ENCODE data around the gene GPC2.

The GPC2 gene

DNA sequence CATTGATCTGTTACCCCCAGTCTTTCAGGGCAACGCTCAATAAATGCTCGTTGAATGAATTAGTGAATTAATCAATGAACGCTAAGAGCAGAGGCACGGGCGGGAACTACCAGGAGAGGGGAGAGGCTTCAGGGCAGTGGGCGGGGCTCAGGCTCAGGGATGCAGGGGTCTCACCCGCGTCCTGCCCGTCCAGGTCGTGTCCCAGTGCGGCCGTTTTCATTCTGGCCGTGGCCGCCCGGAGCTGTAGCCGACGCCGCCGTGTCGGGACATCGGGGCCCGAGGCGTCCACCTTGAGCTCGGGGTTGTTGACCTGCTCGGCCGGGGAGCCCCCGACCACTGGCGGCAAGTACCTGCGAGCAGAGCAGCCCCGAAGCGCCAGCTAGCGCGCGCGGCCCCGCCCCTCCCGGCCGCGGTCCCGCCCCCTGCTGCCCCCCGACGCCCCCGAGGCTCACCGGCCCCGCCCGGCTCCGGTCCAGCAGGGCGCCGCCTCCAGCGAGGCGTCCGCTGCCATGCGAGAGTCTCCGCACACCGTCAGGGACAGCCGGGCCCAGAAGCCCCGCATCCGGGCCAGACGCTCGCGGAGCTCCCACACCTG is 6.0 kb downstream of the GPC2 start:
- DNase-seq (ENCODE audit: insufficient read length, low spot score): no peak
- FAIRE-seq: no peak

DNA sequence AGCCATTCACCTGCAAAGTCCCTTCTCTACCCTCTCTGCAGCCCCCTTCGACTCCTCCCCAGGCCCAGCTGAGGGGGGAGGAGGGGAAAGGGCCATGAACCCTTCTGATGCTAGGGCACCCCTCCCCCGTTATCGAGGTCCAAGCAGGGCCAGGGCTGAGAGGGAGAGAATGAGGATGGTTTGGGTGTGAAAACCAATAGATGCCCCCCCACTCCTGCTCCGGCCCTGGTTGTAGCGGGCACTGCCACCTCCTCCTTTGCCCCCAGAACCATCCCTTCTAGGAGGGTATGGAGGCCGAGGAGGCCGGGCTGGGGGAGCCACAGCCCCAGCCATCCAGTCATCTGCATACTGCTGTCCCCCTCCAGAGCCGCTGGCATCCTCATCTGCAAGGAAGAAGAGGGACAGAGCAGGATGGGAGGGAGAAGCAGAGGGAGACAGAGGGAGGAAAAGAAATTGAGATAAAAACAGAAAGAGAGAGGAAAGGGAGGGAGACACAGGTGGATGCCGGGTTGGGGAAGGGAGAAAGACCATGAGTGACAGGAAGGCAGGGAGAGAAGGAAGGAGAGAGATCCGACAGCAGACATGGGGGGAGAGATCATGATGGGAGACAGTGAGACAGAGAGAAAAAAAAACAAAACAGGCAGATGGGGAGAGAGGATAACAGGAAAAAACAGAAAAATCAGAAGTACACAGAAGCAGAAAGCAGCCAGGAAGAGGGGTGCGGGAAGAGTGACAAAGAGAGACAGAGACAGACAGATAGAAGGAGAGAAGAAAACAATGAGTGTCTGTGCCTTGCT is 6.9 kb downstream of the GPC2 start:
- DNase-seq (ENCODE audit: insufficient read length, low spot score) (no peak), FAIRE-seq (no peak)

DNA sequence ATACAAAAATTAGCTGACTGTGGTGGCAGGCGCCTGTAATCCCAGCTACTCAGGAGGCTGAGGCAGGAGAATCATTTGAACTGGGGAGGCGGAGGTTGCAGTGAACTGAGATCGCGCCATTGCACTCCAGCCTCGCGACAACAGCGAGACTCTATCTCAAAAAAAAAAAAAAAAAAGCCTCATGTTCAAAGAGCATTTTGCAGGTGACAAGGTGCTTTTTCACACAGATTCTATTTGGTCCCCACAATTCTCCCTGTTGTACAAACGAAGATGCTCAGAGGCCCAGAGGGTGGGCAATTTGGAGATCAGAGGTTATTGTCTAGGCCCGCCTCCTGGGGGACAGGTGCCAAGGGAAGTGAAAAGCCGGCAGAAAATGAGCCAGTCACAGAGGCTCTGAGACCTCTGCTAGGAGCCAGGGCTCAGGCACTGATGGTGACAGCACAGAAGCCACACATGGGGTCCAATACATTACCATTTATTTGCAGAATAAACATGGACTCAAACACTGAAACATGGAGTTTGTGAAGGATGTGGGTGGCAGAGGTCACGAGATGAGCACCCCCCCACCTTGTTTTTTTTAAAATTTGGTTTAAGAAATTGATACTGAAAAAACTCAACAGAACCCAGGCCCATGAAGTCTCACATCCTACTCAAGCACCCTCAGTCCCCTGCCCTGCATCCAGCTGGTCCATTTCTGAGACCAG is 7.9 kb downstream of the GPC2 start:
- DNase-seq (ENCODE audit: insufficient read length, low spot score) (no peak), FAIRE-seq (peak; percentile 4)

DNA sequence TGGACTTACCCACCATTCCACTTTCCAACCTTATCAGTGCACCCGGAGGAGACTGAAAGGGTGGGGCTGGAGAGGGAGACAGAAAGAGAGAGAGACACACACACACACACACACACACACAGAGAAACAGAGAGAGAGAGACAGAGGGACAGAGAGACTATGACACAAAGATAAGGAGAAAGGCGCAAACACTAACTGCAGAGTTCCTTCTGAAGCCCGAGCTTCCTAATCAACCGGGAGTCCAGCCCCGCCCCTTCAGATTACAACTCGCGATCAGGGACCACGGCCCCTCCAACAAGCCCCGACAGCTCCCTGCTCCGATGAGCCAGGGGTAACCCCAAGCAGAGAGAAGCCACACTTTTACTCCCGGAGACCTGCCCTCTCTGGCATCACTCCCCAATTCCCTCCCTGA is 9.3 kb downstream of the GPC2 start:
- no peak for FAIRE-seq
- no peak for DNase-seq (ENCODE audit: insufficient read length, low spot score)

DNA sequence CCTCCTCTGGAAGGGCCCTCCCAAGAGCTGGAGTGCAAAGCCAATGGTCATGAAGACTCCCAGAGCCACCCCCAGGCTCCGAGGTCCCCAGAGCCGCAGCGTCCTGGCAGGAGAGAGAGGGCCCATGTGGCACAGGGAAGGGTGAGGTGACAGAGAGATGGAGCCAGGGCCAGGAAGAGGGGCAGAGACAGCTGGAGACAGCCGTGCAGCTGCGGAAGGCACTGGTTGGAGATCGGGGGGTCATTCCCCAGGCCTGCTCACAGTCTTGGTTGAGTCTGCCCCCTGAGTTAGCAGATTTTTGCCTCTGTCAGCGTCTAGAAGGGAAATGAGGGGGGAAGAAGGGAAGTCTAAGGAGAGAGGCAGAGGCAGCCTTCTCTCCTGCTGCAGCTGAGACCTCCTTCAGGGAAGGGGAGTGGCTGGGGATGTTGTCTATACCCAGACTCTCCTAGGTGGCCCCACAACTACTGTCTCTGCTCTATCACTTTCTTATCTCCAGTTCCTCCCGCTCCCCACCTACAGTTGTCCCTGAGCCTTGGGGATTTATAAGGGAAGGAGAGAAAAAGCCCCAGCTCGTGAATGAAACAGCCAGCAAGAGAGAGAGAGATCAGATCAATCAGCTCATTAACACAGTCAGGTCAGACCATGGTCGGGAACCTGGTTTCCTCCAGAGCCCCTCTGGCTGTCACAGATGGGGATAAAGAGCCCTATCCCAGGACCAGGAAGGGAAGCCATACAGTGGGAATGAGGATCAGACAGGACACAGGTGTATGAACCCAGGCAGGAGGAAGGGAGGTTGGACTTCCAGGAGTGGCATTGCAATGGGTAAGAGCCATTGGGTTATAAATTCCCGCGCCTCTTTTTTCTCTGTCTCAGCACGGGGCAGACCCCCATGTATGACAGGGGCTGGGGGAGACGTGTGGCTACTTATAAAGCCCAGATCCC is 9.9 kb downstream of the GPC2 start:
- DNase-seq (ENCODE audit: insufficient read length, low spot score) (no peak), FAIRE-seq (no peak)

DNA sequence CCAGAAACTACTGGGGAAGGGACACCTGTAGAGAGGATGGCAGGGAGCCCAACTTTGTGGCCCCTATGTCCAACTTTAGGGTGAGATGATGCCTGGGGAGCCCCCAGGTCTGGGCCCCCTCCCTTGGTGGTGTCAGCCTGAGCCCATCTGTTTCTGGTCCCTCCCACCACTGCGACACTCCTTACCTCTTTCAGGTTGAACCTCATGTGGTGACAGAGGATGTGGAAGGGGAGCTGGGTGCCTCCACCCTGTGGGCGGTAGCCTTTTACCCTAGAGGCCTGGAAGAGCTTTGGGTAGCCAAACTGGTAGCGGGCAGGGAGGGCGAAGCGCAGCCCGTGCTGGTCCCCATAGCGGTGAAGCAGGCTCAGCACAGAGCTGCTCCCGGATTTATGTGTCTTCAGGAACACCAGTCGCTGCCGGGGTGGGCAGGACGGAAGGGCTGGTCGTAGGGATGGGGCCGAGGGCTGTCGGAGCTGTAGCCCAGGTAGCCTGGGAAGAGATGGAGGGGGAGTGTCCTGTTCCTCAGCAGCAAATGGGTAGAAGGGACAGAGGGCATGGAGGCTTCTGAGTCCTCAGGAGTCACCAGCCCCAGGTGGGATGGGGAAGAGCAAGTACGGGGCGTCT is 10.8 kb downstream of the GPC2 start:
- FAIRE-seq (no peak), DNase-seq (ENCODE audit: insufficient read length, low spot score) (no peak)

DNA sequence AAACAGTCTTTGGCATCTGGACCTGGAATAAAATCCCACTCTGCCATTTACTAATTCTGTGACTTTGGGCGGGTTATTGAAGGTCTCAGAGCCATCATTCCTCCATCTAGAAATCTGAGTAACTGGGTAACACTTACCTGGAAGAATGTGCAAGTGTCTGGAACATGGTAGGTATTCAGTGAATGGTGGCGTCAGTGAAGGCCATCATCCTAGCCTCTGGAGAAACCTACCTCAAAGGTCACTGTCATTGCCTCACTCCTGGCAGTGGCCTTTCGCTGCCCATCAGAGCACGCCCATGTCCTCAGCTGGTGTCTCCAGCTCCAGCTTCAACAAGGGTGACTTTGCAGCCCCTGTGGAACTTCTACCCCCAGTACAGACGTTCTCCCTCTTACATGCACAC is 13.3 kb downstream of the GPC2 start:
- no peak for FAIRE-seq
- no peak for DNase-seq (ENCODE audit: insufficient read length, low spot score)

DNA sequence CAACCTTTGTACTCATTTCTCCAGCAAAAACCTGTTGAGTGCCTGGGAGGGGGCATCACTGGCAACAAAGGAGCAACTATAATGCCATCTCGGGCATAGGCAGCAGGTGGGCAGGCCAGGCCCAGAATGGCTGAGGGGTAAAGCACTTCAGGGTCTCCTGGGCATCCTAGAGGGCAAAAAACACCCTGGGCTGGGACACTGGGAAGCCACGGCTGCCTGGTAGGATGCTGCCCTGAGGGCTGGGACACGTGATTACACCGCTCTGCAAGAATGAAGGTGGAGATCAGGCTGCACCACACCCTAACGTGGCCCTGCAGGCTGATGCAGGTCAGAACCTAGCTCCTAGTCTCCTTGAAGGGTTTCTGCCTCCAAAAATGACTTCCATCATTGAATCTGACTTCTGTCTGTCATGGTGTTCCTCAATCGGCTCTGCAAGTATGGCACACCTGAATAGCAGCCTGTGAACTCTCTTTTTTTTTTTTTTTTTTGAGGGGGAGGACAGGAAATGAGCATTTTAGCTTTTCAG is 14.1 kb downstream of the GPC2 start:
- DNase-seq (ENCODE audit: insufficient read length, low spot score) (no peak), FAIRE-seq (no peak)

DNA sequence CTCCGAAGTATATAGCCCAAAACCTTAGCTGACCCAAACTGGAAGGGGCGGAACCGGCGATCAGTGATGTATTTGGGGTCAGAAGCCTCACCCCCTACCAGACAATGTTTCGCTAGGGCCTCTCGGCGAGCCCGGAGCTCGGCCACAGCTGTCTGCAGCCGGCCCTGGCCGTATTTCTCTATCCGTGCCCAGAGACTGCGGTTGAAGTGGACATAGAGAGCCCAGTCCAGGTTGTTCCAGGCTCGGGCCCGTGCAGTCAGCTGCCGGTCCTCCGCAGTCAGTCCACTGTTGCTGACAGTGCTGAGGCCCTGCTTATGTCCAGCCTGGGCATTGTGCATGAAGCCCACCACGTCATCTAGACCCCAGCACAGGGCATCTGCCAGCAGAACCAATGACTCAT is 17.1 kb downstream of the GPC2 start:
- FAIRE-seq: no peak
- no peak for DNase-seq (ENCODE audit: insufficient read length, low spot score)

DNA sequence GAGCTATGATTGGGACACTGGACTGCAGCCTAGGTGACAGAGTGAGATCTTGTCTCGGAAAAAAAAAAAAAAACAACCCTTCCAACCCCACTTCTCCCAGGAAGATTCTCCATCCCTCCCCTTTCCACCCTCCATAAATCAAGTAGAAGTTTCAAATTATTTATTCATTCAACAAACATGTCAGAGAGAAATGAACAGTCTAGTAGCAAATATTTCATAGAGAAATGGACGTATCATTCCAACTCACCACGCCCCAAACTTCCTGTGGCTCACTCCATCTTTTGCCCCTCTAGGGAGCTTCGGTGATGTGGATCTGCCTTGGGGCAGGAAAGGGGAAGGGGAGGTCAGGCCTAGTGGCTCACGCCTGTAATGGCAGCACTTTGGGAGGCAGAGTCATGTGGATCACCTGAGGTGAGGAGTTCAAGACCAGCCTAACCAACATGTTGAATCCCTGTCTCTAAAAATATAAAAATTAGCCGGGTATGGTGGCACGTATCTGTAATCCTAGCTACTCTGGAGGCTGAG is 18.0 kb downstream of the GPC2 start:
- DNase-seq (ENCODE audit: insufficient read length, low spot score) (no peak), FAIRE-seq (no peak)

DNA sequence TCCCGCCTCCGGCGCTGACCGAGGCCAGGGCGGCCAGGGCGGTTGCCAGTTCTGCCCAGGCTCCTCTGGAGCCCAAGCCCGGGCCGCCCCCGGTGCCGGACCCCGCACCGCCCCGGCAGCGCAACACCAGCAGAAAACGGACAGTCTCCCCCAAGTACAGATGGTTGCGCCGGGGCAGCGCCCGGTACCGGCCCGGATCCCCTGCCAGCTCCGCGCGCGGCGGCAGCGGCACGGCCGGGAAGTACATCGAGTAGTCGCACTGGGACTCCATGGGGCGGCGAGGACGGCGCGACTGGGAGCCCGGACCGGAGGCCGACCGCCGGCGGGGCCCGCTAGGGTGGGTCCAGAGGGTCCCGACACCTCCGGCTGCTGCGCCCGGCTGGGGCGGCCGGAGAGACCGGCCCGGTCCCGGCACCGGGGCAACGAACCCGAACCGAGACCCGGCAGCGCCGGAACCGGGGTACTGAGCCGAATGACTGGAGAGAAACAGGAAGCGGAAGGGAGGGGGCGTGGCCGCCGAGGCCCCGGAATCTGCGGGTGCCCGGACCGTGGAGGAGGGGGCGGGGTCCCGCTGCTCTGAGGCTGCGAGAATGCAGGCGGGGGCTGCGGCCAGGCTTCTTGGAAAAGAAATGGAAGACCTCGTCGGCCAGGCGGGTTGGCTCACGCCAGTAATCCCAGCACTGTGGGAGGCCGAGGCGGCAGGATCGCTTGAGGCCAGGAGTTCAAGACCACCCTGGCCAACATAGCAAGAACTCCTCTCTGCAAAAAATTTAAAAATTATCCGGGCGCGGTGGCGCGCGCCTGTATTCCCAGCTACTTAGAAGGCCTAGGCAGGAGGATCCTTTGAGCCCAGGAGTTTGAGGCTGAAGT is 18.7 kb downstream of the GPC2 start, which contains the start of gene TRAPPC14:
TRAPPC14 (minus strand) TSS at position 495 of the 870 bp plus-strand sequence; CDS start at position 271, 224 bp downstream.
- DNase-seq (ENCODE audit: insufficient read length, low spot score): peak; percentile 93
- FAIRE-seq: peak; percentile 21

DNA sequence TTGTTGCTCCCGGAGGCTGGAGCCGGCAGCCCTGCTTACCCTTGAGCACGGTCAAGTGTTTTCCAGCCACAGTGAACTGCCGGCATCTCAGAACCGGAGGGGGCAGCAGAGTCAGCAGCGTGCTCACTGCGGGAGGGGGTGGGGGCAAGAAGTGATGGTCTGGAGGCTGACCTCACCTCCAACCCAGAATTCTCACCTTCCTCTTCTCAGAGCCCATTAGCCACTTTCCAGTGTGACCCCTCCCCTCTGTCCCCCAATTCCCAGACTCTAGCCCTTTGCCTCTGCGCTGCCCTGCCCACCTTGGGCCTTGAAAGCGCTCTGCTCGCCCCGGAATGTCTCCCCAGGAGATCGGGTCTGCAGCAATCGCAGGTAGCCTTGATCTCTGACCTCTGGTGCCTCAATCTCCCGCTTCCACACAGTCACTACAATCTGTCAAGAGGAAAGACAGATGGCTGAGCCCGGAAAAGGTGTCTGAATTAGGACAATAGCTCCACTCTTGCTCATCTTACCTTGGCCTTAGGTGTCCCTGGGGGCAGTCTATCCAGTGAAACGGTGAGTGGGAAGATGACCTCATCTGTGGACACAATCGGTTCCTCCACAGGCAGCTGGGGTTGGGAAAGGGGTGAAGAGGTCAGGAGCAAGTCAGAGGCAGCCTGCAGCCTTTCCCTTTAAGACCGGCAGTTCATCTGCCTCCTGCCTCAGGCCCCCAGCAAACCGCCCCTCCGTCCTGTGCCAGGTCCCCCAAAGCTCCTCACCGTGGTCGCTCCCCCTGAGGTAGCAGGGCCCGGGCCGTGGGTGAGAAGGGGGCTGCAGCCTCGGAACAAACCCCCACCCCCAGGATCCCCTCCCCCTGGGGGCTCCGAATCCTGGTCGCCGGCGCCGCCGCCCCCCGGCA is 19.6 kb downstream of the GPC2 start:
- DNase-seq (ENCODE audit: insufficient read length, low spot score): no peak
- FAIRE-seq: no peak

DNA sequence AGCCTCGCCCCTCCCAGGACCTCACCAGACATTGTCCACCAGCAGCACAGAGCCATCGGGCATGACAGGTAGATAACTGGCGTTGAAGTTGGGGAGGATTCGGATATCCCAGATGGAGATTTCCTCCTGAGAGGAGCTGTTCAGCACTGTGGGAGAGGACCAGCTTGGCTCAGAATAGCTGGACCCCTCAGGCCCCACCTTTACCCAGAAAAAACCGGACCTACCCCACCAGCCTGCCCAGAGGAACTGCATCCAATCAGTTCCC is 20.2 kb downstream of the GPC2 start:
- DNase-seq (ENCODE audit: insufficient read length, low spot score): no peak
- no peak for FAIRE-seq

DNA sequence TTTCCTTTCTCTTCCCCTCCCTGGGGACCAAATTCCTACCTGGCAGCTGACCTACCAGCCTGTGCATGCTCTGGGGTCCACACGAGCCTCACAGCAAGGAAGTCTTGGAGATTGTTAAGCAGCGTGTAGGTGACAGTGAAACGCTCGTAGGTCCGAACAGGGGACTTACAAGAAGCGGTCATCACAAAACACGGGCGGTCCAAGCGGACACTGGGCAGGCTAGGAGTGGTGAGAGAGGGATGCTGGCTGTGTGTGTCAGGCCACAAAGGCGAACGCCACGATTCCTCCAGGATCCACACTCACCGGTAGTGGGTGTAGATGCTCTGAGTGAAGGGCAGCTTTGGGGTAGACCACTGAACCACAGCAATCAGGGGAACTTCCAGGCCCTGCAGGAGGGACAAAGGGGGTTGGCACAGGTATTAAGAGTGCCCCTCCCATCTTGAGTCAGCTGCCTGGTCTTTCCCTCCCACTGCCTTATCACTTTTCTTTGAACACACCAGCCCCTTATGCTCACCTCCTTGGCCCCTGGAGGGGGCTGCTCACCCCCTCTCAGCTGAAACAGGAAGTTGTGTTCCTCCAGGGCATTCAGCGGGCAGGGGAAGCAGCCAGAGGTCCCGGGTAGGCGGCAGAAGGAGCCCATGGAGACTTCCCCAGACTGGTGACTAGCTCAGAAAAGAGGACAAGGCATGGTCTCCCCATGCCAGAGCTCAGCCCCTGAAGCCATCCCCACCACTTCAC is 20.7 kb downstream of the GPC2 start:
- DNase-seq (ENCODE audit: insufficient read length, low spot score) (no peak), FAIRE-seq (no peak)

DNA sequence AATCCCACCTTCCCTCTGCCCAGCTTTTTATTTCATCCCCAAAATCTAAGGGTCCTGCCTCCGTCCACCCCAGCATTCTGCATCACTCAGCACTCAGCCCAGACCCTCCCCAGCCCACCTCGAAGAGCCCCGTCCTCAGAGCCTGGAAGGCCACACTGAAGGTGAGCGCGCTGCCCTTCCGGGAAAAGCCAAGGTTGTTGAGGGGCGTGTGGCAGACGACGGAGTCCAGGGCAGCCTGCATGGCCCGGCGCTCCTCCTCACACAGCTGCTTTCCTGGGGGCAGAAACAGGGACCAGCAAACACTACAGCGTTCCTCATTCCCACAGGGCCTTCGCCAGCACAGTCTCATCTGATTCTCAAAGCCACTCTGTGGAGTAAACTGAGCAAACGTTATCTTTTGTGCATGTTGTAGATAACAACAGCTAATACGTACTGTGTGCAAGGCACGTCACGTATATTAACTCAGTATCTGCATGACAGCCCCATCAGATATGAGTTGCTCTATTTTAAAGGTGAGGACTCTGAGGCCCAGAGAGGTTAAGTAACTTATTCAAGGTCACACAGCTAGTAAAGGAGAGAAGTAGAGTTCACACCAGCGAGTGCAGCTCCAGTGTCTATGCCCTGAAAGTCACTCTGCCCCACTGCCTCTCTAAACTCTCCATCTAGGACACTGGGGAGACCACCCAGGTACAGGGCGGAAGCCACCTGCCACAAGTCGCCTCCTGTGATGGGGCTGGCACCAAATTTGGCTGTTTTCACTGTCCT is 21.4 kb downstream of the GPC2 start:
- DNase-seq (ENCODE audit: insufficient read length, low spot score): no peak
- no peak for FAIRE-seq

DNA sequence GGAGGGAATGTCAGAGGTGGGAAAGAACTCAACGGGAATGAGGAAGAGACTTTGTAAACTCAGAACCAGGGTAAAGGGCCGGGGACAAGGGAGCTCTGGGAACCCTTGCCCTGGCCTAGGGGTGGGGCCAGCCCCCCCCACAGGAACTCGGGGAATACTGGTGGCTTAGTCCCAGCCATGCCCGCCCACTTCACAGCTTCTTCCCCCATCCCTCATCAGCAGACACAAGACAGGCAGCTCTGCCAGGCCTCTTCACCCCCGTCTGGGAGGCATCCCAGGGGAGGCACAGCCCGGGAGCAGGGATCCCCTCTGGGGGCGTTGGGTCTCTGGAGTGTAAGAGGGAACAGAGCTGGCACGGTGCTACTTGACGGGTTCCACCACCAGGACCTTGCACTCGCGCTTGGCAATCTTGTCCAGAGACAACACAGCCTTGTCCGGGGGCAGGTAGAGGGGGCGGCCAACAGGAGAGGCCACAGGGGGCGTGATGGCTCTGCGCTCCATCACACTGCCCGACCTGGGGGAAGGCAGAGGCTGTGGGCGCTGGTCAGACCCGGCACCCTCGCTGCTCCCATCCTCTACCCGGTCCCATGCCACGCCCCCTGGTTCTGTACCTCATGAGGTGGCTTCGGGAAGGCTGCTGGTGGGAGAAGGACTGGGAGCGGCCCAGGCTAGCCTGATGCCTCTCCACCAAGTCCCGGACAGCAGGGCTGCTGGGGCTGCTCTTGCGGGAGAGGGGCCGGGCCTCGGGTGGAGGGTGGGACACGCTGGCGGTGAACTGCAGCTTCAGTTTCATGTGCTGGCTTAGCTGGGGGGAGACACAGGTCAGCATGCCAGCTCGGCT is 22.3 kb downstream of the GPC2 start:
- FAIRE-seq (no peak), DNase-seq (ENCODE audit: insufficient read length, low spot score) (no peak)
